Psoas muscle (tissue), 8 donors: ENCODE measurements around the gene ELOA. TPM values are rescaled to one million over a fixed set of nuclear protein-coding genes. Genes with fewer than 3 reads are reported as not detected.

Experiments
- ATAC-seq, 4 donors: fragments of 200-7000 bp; cut with Tn5 transposase; one replicate each; pipeline ENCODE4 v1.9.1; 2020; ENCODE audit warnings: moderate library complexity in 3 of 4, mild to moderate bottlenecking in 2 of 4
- DNase-seq, 2 donors: peaks; one replicate each; pipeline ENCODE4 v3.0.0-alpha.2; 2020
- H3K27ac ChIP-seq: fragments of 200-600 bp; one replicate; pipeline ENCODE4 v1.8.0; 2022
- H3K27me3 ChIP-seq, 3 donors: fragments of 200-600 bp in 1 of 3; one replicate each; pipeline versions ENCODE4 v1.6.1 to v1.8.0; 2013 to 2022; ENCODE audit warnings: low read length in 2 of 3, mild to moderate bottlenecking in 2 of 3, moderate library complexity in 1 of 3; ENCODE audit not compliant: insufficient read depth in 3 of 3
- H3K36me3 ChIP-seq, 2 donors: fragments of 200-600 bp in 1 of 2; one replicate each; pipeline versions ENCODE4 v1.6.1 to v1.8.0; 2013 to 2022; ENCODE audit warnings: low read depth in 1 of 2, mild to moderate bottlenecking in 1 of 2, moderate library complexity in 1 of 2; ENCODE audit not compliant: insufficient read depth in 1 of 2
- H3K4me1 ChIP-seq: fragments of 200-600 bp; one replicate; pipeline ENCODE4 v1.8.0; 2022
- H3K4me3 ChIP-seq: fragments of 200-600 bp; one replicate; pipeline ENCODE4 v1.8.0; 2022; ENCODE audit warnings: mild to moderate bottlenecking
- H3K9me3 ChIP-seq: fragments of 200-600 bp; one replicate; pipeline ENCODE4 v1.8.0; 2022
- CTCF ChIP-seq: fragments of 200-600 bp; IDR thresholded peaks from one replicate; pipeline ENCODE4 v1.8.0; 2022; ENCODE audit warnings: antibody characterized with exemption
- WGBS, 3 donors: extraction: QIAGEN DNeasy Blood & Tissue Kit; methylation state at CpG; one replicate each; pipeline versions ENCODE4 v1.1.6 to v1.1.7; 2013; 5-methylcytosine and 5-hydroxymethylcytosine counted together
- intact Hi-C, 2 donors: fragments of 100-400 bp; cut with DNase I; formaldehyde crosslinking; loops; one replicate each; pipeline versions ENCODE4 v1.11.0 to v1.14.2; 2022
- polyA plus RNA-seq, 3 donors: library from polyadenylated mRNA; stranded (reverse); fragments of 200-250 nt; gene quantifications; one replicate each; pipeline ENCODE4 v1.2.3, GENCODE V29; 2013
- total RNA-seq, 4 donors: library from RNA; stranded (reverse); fragmentation: NEBNext Ultra II Directional in 2 of 4; extraction: Animal tissue kit (Norgen Biotek cat#: 25700) in 2 of 4; gene quantifications; one replicate each; pipeline versions ENCODE4 v1.2.1 to v1.2.4, GENCODE V29; 2021 to 2023
- donor health status: healthy with polysubstance abuse.
- donor health status: DM: no; HTN: no; CAD: no; lungs with moderate emphysema.
- donor health status: Bipolar disorder and iron deficiency.
- donor health status: healthy.
- donor health status: DM: yes; HTN: yes; CAD: no.
- donor health status: DM: no; HTN: no; CAD: no.
- donor health status: DM: no; HTN: no; CAD: no.
- donor health status: DM: yes; HTN: yes; CAD: no.

The ELOA gene
- total and polyA plus RNA-seq, 7 donors = 19.8 to 68.9 (median 50.5) TPM

DNA sequence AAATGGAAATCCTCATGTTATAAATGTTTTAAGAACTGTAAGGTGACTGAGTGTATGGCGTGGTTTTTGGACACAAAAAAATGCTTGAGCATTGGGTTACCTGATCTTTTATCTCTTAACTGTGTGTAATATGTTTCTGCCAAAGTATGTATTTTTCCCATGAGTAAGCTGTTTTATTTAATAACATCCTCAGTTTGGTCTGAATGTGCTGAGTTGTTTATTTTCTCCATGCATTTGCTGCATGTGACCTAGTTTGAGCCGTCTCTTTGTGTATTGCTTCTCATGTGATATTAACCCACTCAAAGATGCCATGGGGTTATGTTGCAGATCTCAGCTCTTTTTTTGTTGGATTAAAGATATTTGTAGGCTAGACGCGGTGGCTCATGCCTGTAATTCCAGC is 41.6 kb downstream of the ELOA start:
- no peak overlapping the region for H3K27ac ChIP-seq
- DNase-seq (no peak), ATAC-seq (no peak)
- no peak overlapping the region for H3K4me3 ChIP-seq
- no peaks in the 10 kb centered on the region for H3K27me3 ChIP-seq
- intact Hi-C loops = no loop called here
- H3K36me3 ChIP-seq = peaks cover 14 to 86% of the 10 kb centered on the region in 2 donors
- peaks cover 8% of the 10 kb centered on the region for H3K4me1 ChIP-seq
- no peaks in the 10 kb centered on the region for H3K9me3 ChIP-seq
- WGBS, 3 donors = 77 to 86% (median 81%) methylated on average over 4 of the region's 4 CpGs
- no peak for TF ChIP-seq CTCF

GRCh38 chr1:23787701-23788100 is 44.4 kb downstream of the ELOA start:
- intact Hi-C loops = no loop called here
- Histone ChIP-seq H3K27me3 (no peaks in the 10 kb centered on the region), H3K4me1 (peaks cover 16% of the 10 kb centered on the region), H3K4me3 (no peak overlapping the region), H3K27ac (peak overlapping the region; percentile 19), H3K36me3 (peaks cover 9 to 59% of the 10 kb centered on the region in 2 donors), H3K9me3 (no peaks in the 10 kb centered on the region)
- no peak for DNase-seq
- TF ChIP-seq CTCF = no peak
- ATAC-seq = no peak
- 47 to 67% (median 63%) methylated on average over 3 of the region's 3 CpGs for WGBS, 3 donors

DNA sequence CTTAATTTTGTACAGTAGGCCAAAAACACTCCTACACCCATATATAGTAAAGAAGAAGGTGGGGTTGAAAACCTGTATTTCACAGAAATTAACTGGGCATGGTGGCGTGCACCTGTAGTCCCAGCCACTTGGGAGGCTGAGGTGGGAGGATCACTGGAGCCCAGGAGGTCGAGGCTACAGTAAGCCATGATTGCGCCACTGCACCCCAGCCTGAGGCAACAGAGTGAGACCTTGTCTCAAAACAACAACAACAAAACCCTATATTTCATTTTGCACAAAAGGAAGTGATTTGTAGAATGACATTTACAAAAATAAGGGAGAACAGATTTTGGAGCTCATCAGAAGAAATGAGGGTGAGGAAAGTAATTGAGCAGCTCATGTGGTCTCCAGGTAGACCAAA is 45.4 kb downstream of the ELOA start:
- intact Hi-C loops = no loop called here
- no peaks in the 10 kb centered on the region for H3K9me3 ChIP-seq
- no peak overlapping the region for H3K27ac ChIP-seq
- no peak overlapping the region for H3K4me3 ChIP-seq
- ATAC-seq (no peak), DNase-seq (no peak)
- H3K27me3 ChIP-seq = no peaks in the 10 kb centered on the region
- H3K4me1 ChIP-seq = peaks cover 21% of the 10 kb centered on the region
- peaks cover 9 to 49% of the 10 kb centered on the region in 2 donors for H3K36me3 ChIP-seq
- WGBS, 3 donors = 88 to 97% (median 97%) methylated on average over 3 of the region's 3 CpGs
- TF ChIP-seq CTCF = no peak

- Histone ChIP-seq H3K27ac (peak within 1 kb of the TSS; percentile 71), H3K27me3 (no peaks in the 10 kb centered on the region), H3K36me3 (peaks cover 4 to 44% of the 10 kb centered on the region in 2 donors), H3K4me1 (peaks cover 21% of the 10 kb centered on the region), H3K4me3 (peak within 1 kb of the TSS; percentile 89), H3K9me3 (no peaks in the 10 kb centered on the region)
- ATAC-seq (peak; percentile 89 to 95 (median 91)), DNase-seq (peak; percentile 95 to 97)
- intact Hi-C loops = no loop called here
- WGBS, 3 donors = 1% methylated on average over 44 to 47 of the region's 47 CpGs
- TF ChIP-seq CTCF = no peak
Observed at GRCh38 chr1:23790696-23791515, 47.6 kb downstream of the ELOA start, which contains the start of gene LYPLA2. Gene LYPLA2, plus strand, starts transcription at chr1:23791145. Its CDS starts 1,538 bp downstream, at chr1:23792683.
